Endodermal cell (in vitro differentiated cells): ENCODE results near the gene ADARB1. TPM values are rescaled to one million over a fixed set of nuclear protein-coding genes. Genes with fewer than 3 reads are reported as not detected.

Experiments used
- DNase-seq: peaks from one replicate; pipeline ENCODE4 v3.0.0-alpha.2; 2017
- H3K27ac ChIP-seq: 2 replicates; pipeline ENCODE4 v1.5.1; 2013; ENCODE audit warnings: mild to moderate bottlenecking, low read depth, low read length, moderate library complexity
- H3K27me3 ChIP-seq: 2 replicates; pipeline ENCODE4 v1.6.1; 2013; ENCODE audit warnings: mild to moderate bottlenecking, low read length, moderate library complexity; ENCODE audit not compliant: insufficient read depth, control insufficient read depth, poor library complexity, severe bottlenecking
- H3K36me3 ChIP-seq: 2 replicates; pipeline ENCODE4 v1.7.0; 2013; ENCODE audit warnings: mild to moderate bottlenecking, low read length, moderate library complexity; ENCODE audit not compliant: control insufficient read depth, insufficient read depth
- H3K4me1 ChIP-seq: one replicate; pipeline ENCODE4 v1.7.0; 2013; ENCODE audit warnings: low read length; ENCODE audit not compliant: control insufficient read depth, insufficient read depth
- H3K4me3 ChIP-seq: 2 replicates; pipeline ENCODE4 v1.5.1; 2013; ENCODE audit warnings: mild to moderate bottlenecking, low read length, moderate library complexity
- H3K9ac ChIP-seq: 2 replicates; pipeline ENCODE4 v1.6.1; 2013; ENCODE audit warnings: mild to moderate bottlenecking, low read length, moderate library complexity; ENCODE audit not compliant: poor library complexity, severe bottlenecking; ENCODE audit errors: extremely low read depth
- H3K9me3 ChIP-seq: 2 replicates; pipeline ENCODE4 v1.6.1; 2013; ENCODE audit warnings: mild to moderate bottlenecking, low read length, moderate library complexity; ENCODE audit not compliant: control insufficient read depth
- H3K27ac Mint-ChIP-seq: 2 replicates; pipeline ENCODE4 v1.8.0; 2020; ENCODE audit warnings: mixed read lengths
- H3K27me3 Mint-ChIP-seq: 2 replicates; pipeline ENCODE4 v1.8.0; 2021; ENCODE audit warnings: mild to moderate bottlenecking, mixed read lengths; ENCODE audit not compliant: insufficient read depth
- H3K36me3 Mint-ChIP-seq: 2 replicates; pipeline ENCODE4 v1.8.0; 2020; ENCODE audit warnings: low read depth, mixed read lengths
- H3K4me1 Mint-ChIP-seq: 2 replicates; pipeline ENCODE4 v1.8.0; 2020; ENCODE audit warnings: mixed read lengths
- H3K4me3 Mint-ChIP-seq: 2 replicates; pipeline ENCODE4 v1.8.0; 2020; ENCODE audit warnings: mild to moderate bottlenecking, moderate library complexity, mixed read lengths
- H3K9me3 Mint-ChIP-seq: 2 replicates; pipeline ENCODE4 v1.8.0; 2020; ENCODE audit warnings: mild to moderate bottlenecking, mixed read lengths
- WGBS, 2 experiments: methylation state at CpG; one replicate each; pipeline versions ENCODE4 v1.1.5 to v1.1.7; 2013; ENCODE audit warnings: missing lambda C conversion rate in 2 of 2, mixed read lengths in 1 of 2; ENCODE audit not compliant: insufficient coverage in 1 of 2, insufficient read length in 1 of 2; 5-methylcytosine and 5-hydroxymethylcytosine counted together
- total RNA-seq, 2 donors: library from RNA; stranded (reverse); fragmentation: NEBNext Ultra II Directional in 1 of 2; extraction: Animal tissue kit (Norgen Biotek cat#: 25700) in 1 of 2; gene quantifications; 2 replicates in 1 of 2; 3 replicates in 1 of 2; pipeline ENCODE4 v1.2.1, GENCODE V29; 2021
- TF ChIP-seq, protein P1 (sequence below): fragments of 200-600 bp; sonication (generic); conservative IDR thresholded peaks from 2 replicates; pipeline ENCODE4 v1.5.0; 2021; ENCODE audit warnings: antibody characterized with exemption, mild to moderate bottlenecking

Gene ADARB1
- total RNA-seq, 2 donors from 2014 or later, result 11.5 to 20.1 TPM

DNA sequence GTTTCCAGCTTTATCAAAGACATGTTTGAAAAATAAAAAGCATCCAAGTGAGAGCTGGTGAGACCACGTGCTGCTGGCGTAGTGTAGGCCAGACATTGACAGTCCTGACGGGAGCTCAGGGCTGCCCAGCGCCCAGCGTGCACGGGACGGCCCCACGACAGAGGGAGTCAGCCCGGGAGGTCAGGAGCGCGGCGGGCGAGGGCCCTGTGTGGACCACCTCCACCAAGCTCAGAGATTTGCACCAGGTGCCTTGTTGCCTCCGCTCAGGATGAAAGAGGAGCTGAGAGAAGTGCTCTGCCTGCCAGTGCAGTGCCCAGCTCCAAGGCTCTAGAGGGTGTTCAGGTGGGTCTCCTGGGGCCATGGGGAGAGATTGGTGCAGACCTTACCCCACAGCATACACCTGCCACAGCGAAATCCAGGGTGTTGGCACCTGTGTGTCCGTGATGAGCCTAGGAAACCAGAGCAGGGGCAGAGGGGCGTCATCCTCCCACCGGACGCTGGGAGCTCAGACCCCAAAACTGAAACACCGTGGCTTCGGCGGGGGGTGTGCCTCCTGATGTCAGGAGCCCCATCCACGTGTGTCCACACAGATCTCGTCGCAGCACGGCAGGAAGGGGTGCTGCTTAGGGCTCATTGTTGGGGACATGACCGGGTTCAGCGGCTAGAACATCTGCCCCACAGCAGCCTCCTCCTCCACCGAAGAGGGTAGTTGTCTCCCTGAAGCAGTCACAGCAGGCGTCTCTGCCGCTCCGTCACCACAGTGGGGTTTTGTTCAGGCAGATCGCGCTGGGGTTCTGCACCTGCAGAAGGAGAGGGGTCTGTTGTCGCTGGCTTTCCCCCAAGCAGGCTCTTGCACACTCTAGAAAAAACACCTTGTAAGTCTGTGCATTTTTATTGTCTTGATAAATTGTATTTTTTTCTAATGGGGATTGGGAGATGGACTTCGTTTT, 149.1 kb downstream of the ADARB1 start:
- Mint-ChIP-seq H3K27me3 (no peaks in the 10 kb centered on the region), H3K4me3 (no peak overlapping the region), H3K4me1 (no peaks in the 10 kb centered on the region), H3K9me3 (peaks cover 2% of the 10 kb centered on the region), H3K27ac (no peak overlapping the region), H3K36me3 (no peaks in the 10 kb centered on the region)
- Histone ChIP-seq H3K4me3 (no peak overlapping the region), H3K4me1 (no peaks in the 10 kb centered on the region), H3K9ac (no peak overlapping the region), H3K27ac (no peak overlapping the region), H3K9me3 (no peaks in the 10 kb centered on the region), H3K27me3 (no peaks in the 10 kb centered on the region), H3K36me3 (no peaks in the 10 kb centered on the region)
- WGBS, 2 experiments, result 94% methylated on average over 24 to 35 of the region's 36 CpGs
- DNase-seq, result no peak
- TF ChIP-seq, protein P1, sequence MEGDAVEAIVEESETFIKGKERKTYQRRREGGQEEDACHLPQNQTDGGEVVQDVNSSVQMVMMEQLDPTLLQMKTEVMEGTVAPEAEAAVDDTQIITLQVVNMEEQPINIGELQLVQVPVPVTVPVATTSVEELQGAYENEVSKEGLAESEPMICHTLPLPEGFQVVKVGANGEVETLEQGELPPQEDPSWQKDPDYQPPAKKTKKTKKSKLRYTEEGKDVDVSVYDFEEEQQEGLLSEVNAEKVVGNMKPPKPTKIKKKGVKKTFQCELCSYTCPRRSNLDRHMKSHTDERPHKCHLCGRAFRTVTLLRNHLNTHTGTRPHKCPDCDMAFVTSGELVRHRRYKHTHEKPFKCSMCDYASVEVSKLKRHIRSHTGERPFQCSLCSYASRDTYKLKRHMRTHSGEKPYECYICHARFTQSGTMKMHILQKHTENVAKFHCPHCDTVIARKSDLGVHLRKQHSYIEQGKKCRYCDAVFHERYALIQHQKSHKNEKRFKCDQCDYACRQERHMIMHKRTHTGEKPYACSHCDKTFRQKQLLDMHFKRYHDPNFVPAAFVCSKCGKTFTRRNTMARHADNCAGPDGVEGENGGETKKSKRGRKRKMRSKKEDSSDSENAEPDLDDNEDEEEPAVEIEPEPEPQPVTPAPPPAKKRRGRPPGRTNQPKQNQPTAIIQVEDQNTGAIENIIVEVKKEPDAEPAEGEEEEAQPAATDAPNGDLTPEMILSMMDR, result no peak

DNA sequence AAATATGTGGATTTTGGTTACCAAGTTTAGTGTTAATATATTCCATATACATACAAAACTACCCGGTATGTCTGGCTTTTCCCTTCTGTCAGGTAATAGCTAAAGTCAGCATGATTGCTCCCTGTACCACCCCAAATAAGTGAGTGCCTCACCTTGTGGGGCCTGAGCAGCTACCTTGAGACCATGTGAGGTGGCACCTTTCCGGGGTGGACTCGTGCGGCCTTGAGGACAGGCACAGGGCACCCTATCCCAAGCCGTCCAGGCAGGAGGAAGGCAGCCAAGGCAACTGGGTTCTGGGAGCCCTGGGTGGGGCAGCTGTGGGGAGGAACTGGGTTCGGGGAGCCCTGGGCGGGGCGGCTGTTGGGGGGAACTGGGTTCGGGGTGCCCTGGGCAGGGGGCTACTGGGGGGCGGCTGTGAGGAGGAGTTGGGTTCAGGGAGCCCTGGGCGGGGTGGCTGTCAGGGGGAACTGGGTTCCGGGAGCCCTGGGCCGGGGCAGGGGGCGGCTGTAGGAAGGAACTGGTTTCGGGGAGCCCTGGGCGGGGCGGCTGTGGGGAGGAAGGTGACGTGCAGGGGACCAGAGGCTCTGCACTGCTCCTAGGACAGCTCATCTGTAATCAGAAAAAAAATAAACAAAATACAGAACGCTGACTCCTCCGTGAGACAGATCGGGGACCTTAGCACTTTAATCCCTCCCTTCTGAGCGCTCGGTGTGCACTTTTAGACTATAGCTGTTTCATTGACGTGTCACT, 150.0 kb downstream of the ADARB1 start:
- no peaks in the 10 kb centered on the region for H3K9me3 Mint-ChIP-seq
- TF ChIP-seq, protein P1, result no peak
- Histone ChIP-seq H3K36me3 (no peaks in the 10 kb centered on the region), H3K4me3 (no peak overlapping the region), H3K9ac (no peak overlapping the region), H3K27me3 (no peaks in the 10 kb centered on the region), H3K9me3 (no peaks in the 10 kb centered on the region), H3K4me1 (no peaks in the 10 kb centered on the region), H3K27ac (no peak overlapping the region)
- H3K4me3 Mint-ChIP-seq, result no peak overlapping the region
- no peaks in the 10 kb centered on the region for H3K36me3 Mint-ChIP-seq
- no peak for DNase-seq
- no peaks in the 10 kb centered on the region for H3K27me3 Mint-ChIP-seq
- no peaks in the 10 kb centered on the region for H3K4me1 Mint-ChIP-seq
- H3K27ac Mint-ChIP-seq, result no peak overlapping the region
- 92 to 95% methylated on average over 8 to 22 of the region's 24 CpGs for WGBS, 2 experiments

DNA sequence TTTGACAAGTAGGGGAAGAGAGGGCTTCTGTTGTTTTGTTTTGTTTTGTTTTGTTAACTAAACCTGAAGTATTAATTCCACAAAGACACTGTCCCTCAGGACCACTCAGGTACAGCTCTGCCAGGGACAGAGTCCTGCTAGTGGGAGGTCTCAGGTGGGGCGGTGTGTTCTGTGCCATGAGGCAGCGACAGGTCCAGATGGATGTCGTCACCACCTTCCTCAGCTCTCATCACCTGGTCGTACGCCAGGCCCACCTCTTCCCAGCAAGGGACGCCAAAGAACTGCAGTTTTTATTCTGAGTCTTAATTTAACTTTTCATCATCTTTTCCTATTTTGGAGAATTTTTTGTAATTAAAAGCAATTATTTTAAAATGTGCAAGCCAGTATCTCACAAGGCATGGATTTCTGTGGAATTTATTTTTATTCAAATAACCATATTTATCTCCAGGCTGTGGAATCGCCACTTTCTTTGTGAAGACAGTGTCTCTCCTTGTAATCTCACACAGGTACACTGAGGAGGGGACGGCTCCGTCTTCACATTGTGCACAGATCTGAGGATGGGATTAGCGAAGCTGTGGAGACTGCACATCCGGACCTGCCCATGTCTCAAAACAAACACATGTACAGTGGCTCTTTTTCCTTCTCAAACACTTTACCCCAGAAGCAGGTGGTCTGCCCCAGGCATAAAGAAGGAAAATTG, 150.8 kb downstream of the ADARB1 start:
- Histone ChIP-seq H3K36me3 (no peaks in the 10 kb centered on the region), H3K4me1 (no peaks in the 10 kb centered on the region), H3K4me3 (no peak overlapping the region), H3K9ac (no peak overlapping the region), H3K27me3 (no peaks in the 10 kb centered on the region), H3K27ac (no peak overlapping the region), H3K9me3 (no peaks in the 10 kb centered on the region)
- H3K27ac Mint-ChIP-seq, result no peak overlapping the region
- no peaks in the 10 kb centered on the region for H3K4me1 Mint-ChIP-seq
- H3K9me3 Mint-ChIP-seq, result no peaks in the 10 kb centered on the region
- H3K36me3 Mint-ChIP-seq, result no peaks in the 10 kb centered on the region
- 95 to 96% methylated on average over 9 to 11 of the region's 11 CpGs for WGBS, 2 experiments
- no peak overlapping the region for H3K4me3 Mint-ChIP-seq
- TF ChIP-seq, protein P1, result no peak
- no peak for DNase-seq
- no peaks in the 10 kb centered on the region for H3K27me3 Mint-ChIP-seq
